HG03095 (cell line): ENCODE results near the gene SPSB2.
A peak's percentile ranks its signal among the peaks of the same experiment; 100 is the strongest.
"Not testable (repeated sequence)": the region's sequence is repeated elsewhere in the genome, so short reads cannot be mapped to it uniquely, and the experiment has no call there.

Source experiments
- ATAC-seq: cut with Tn5 transposase; IDR thresholded peaks from one replicate; pipeline ENCODE4 v1.9.1; 2021; ENCODE audit warnings: moderate library complexity; ENCODE audit not compliant: unreplicated experiment

Gene SPSB2, protein sequence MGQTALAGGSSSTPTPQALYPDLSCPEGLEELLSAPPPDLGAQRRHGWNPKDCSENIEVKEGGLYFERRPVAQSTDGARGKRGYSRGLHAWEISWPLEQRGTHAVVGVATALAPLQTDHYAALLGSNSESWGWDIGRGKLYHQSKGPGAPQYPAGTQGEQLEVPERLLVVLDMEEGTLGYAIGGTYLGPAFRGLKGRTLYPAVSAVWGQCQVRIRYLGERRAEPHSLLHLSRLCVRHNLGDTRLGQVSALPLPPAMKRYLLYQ

GRCh38 chr12:6873094-6874014 lies at the start of gene SPSB2:
TSS of gene SPSB2 (minus strand) at chr12:6873303. CDS start at chr12:6872901, 402 bp downstream.
- ATAC-seq, result peak; percentile 74

DNA sequence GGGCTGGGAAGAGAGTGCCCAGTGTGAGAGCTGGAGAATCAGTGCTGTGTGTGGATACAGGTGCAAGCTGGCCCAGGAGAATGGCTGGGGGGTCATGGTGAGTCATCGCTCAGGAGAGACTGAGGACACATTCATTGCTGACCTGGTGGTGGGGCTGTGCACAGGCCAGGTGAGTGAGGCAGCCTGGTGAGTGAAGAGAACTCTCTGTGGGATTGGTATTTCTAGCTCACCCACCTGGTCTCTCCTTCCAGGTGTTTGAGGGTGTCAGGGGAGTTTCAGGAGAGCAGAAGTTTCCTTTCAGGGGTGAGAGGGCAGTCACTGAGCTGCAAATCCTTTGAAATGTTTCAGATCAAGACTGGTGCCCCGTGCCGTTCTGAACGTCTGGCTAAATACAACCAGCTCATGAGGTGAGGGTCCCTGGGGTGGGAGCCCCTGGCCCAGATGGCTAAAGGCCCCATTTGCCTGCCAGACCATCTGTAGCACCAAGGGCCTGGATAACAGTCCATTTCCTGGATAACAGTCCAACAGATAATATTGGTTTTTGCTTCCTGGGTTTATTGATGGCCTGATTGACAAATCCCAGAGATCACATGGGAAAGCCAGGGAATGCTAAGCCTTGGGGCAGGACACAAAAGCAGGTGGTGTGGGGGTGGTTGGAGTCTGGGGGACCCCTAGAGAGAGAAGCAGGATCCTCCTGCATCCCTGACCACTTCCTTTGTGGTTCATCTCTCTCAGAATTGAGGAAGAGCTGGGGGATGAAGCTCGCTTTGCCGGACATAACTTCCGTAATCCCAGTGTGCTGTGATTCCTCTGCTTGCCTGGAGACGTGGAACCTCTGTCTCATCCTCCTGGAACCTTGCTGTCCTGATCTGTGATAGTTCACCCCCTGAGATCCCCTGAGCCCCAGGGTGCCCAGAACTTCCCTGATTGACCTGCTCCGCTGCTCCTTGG lies 49.2 kb upstream of the SPSB2 start:
- ATAC-seq, result no peak

- ATAC-seq, result no peak
These were observed 48.4 kb upstream of the SPSB2 start for GRCh38 chr12:6921539-6921938.

- no peak for ATAC-seq
These were observed 46.5 kb upstream of the SPSB2 start for GRCh38 chr12:6919588-6919987.

- no peak for ATAC-seq
These were observed 44.6 kb upstream of the SPSB2 start for GRCh38 chr12:6917491-6918231.

- no peak for ATAC-seq
These were observed 43.5 kb upstream of the SPSB2 start for GRCh38 chr12:6916426-6917200.

- ATAC-seq, result no peak
These were observed 42.7 kb upstream of the SPSB2 start for GRCh38 chr12:6915789-6916285.

- no peak for ATAC-seq
These were observed 42.1 kb upstream of the SPSB2 start for GRCh38 chr12:6914947-6915788.

- ATAC-seq, result peak; percentile 78
These were observed 41.3 kb upstream of the SPSB2 start, which contains the start of gene ENO2 for GRCh38 chr12:6914246-6914946. TSS of gene ENO2 (plus strand) at chr12:6914580. CDS start at chr12:6915833, 1,253 bp downstream.

- ATAC-seq, result no peak
These were observed 39.2 kb upstream of the SPSB2 start for GRCh38 chr12:6912164-6912935.

- ATAC-seq, result no peak
These were observed 36.5 kb upstream of the SPSB2 start for GRCh38 chr12:6909421-6910145.

DNA sequence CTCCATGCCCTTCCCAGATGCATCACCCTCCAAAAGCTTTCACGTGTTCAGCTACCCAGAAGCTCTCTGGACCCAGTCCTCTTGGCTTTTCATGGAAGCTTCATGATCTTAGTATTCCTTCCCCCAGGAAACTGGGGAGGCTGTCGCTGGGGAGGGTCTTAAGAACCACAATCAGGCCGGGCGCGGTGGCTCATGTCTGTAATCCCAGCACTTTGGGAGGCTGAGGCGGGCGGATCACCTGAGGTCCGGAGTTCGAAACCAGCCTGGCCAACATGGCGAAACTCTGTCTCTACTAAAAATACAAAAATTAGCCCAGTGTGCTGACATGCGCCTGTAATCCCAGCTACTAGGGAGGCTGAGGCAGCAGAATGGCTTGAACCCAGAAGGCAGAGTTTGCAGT lies 35.0 kb upstream of the SPSB2 start:
- not testable (repeated sequence) for ATAC-seq

DNA sequence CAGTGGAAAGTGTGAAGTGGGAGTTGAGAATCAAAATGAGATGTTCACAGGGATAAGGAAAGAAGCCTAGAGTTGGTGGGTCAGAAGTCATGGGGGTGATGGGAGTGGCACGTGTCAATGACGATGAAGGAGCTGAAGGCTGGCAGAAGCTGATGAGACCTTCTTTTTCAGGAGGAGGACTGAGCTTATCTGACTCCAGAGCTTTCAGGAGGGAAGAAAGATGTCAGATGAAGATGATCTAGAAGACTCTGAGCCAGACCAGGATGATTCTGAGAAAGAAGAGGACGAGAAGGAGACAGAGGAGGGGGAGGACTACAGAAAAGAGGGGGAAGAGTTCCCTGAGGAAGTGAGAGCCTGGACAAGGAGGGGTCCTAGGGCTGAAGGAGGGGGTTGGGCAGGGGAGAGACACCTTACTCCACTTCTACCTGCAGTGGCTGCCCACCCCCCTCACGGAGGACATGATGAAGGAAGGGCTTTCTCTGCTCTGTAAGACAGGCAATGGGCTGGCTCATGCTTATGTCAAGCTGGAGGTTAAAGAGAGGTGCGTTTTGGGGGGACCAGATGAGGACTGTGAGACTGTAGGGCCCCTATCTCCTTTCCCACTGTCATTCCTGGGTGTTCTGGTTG lies 32.4 kb upstream of the SPSB2 start:
- ATAC-seq, result no peak

DNA sequence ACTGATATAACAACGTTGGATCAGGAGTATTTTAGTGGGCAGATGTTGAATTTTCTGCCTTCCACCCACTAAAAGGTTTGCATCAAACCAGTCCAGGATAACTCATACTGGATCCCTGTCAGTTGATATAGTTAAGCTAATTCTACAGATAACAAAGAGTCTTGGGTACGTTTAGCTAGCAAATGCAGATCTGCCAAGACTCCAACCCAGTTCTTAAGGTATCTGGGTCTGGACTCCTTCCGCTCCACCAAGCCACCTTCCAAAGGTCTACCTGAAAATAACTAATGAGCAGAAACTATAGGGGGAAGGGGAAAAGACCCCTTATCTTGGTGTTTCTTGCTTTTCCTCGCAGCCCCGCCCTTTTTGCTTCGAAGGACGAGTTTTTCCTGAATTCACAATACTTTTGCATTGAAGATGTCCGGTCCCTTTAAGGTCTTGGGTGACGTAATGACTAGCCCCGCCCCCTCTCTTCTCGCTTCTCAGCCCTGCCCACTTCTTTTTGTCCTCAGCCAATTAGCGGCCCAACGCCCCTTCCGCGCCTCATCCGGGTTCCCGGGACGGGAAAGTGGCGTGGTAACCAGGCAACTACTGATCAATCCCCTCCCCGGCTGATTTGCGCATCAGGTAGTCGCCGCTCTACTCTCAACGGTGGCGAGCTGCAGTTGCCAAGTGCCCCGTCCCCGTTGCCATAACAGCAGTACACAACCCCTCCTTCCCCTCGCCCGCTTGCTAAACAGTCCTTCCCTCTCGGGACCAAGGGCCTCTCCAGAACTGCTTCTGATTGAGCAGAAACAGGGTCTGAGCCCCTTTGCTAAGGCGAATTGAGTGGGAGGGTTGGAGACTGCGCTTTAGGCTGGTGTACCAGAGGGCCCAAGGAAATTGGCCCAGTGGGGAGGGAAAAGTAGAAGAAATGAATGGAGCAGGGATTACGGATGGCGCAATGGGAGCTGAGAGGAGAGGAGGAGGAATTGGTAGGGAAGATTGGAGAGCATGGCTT lies 31.5 kb upstream of the SPSB2 start, which contains the start of gene LRRC23:
LRRC23 (plus strand) TSS at position 543 of the 997 bp plus-strand sequence. CDS start 812 bp downstream, outside the sequence.
- peak; percentile 94 for ATAC-seq
